Mesenchymal stem cell (in vitro differentiated cells and primary cell): ENCODE data around the gene POFUT2.

Source experiments
- DNase-seq: peaks from one replicate; pipeline ENCODE4 v3.0.0-alpha.2; 2013
- H2AFZ ChIP-seq: one replicate; pipeline ENCODE4 v1.6.1; 2013; ENCODE audit warnings: low read depth, mild to moderate bottlenecking, control low read depth, inconsistent platforms, low read length, moderate library complexity
- H2AK5ac ChIP-seq: 2 replicates; pipeline ENCODE4 v1.6.1; 2013; ENCODE audit warnings: low read length, moderate library complexity, mild to moderate bottlenecking, inconsistent platforms; ENCODE audit not compliant: severe bottlenecking
- H2BK120ac ChIP-seq: one replicate; pipeline ENCODE4 v1.6.1; 2013; ENCODE audit warnings: low read depth, mild to moderate bottlenecking, inconsistent platforms, low read length, moderate library complexity
- H2BK12ac ChIP-seq, 2 experiments: one replicate each; pipeline ENCODE4 v1.6.1; 2013; ENCODE audit warnings: inconsistent platforms in 2 of 2, low read length in 2 of 2, mild to moderate bottlenecking in 2 of 2, moderate library complexity in 2 of 2, control low read depth in 1 of 2
- H2BK15ac ChIP-seq: one replicate; pipeline ENCODE4 v1.6.1; 2013; ENCODE audit warnings: mild to moderate bottlenecking, low read depth, inconsistent platforms; ENCODE audit not compliant: poor library complexity, severe bottlenecking
- H2BK5ac ChIP-seq: 2 replicates; pipeline ENCODE4 v1.6.1; 2013; ENCODE audit warnings: low read depth, mild to moderate bottlenecking, low read length, control low read depth, inconsistent platforms; ENCODE audit not compliant: poor library complexity, severe bottlenecking
- H3K14ac ChIP-seq, 2 experiments: one replicate each; pipeline ENCODE4 v1.6.1; 2013; ENCODE audit warnings: inconsistent platforms in 2 of 2, low read length in 2 of 2, control low read depth in 1 of 2, mild to moderate bottlenecking in 1 of 2, moderate library complexity in 1 of 2
- H3K18ac ChIP-seq, 2 experiments: one replicate each; pipeline ENCODE4 v1.6.1; 2013; ENCODE audit warnings: inconsistent platforms in 2 of 2, low read length in 2 of 2, control low read depth in 1 of 2, low read depth in 1 of 2, mild to moderate bottlenecking in 1 of 2
- H3K23ac ChIP-seq, 2 experiments: one replicate each; pipeline ENCODE4 v1.6.1; 2013; ENCODE audit warnings: inconsistent platforms in 2 of 2, low read length in 2 of 2, mild to moderate bottlenecking in 2 of 2, moderate library complexity in 2 of 2, control low read depth in 1 of 2
- H3K27ac ChIP-seq: 2 replicates; pipeline ENCODE4 v1.5.1; 2013; ENCODE audit warnings: mild to moderate bottlenecking, moderate library complexity, low read length, control low read depth, inconsistent platforms; ENCODE audit not compliant: poor library complexity, severe bottlenecking
- H3K27me3 ChIP-seq, 2 experiments: 2 replicates each; pipeline versions ENCODE4 v1.6.1 to v1.7.0; 2013; ENCODE audit warnings: low read length in 2 of 2, mild to moderate bottlenecking in 2 of 2, moderate library complexity in 2 of 2, control low read depth in 1 of 2, inconsistent platforms in 1 of 2; ENCODE audit not compliant: control insufficient read depth in 1 of 2, insufficient read depth in 1 of 2
- H3K36me3 ChIP-seq, 2 experiments: 2 replicates each; pipeline versions ENCODE4 v1.6.1 to v1.7.0; 2013; ENCODE audit warnings: low read length in 2 of 2, control low read depth in 1 of 2, inconsistent platforms in 1 of 2, low read depth in 1 of 2, mild to moderate bottlenecking in 1 of 2; ENCODE audit not compliant: insufficient read depth in 2 of 2, control insufficient read depth in 1 of 2
- H3K4ac ChIP-seq, 2 experiments: one replicate each; pipeline ENCODE4 v1.6.1; 2013; ENCODE audit warnings: inconsistent platforms in 2 of 2, low read length in 2 of 2, mild to moderate bottlenecking in 2 of 2, moderate library complexity in 2 of 2, control low read depth in 1 of 2, low read depth in 1 of 2
- H3K4me1 ChIP-seq: 2 replicates; pipeline ENCODE4 v1.6.1; 2013; ENCODE audit warnings: low read depth, low read length, control low read depth; ENCODE audit not compliant: control insufficient read depth, insufficient read depth
- H3K4me2 ChIP-seq: 2 replicates; pipeline ENCODE4 v1.6.1; 2013; ENCODE audit warnings: low read length, mild to moderate bottlenecking, inconsistent platforms; ENCODE audit not compliant: poor library complexity, severe bottlenecking
- H3K4me3 ChIP-seq, 2 experiments: 2 replicates each; pipeline versions ENCODE4 v1.5.1 to v1.7.0; 2013; ENCODE audit warnings: low read length in 2 of 2, mild to moderate bottlenecking in 2 of 2, control low read depth in 1 of 2, low read depth in 1 of 2; ENCODE audit not compliant: insufficient read depth in 1 of 2
- H3K79me1 ChIP-seq: replicated peaks from 2 replicates; pipeline ENCODE4 v1.6.1; 2013; ENCODE audit warnings: mild to moderate bottlenecking, control low read depth, low read length, inconsistent platforms; ENCODE audit not compliant: poor library complexity, severe bottlenecking
- H3K9ac ChIP-seq: 2 replicates; pipeline ENCODE4 v1.7.0; 2013; ENCODE audit warnings: mild to moderate bottlenecking, low read length, moderate library complexity
- H3K9me3 ChIP-seq: 2 replicates; pipeline ENCODE4 v1.7.0; 2013; ENCODE audit warnings: mild to moderate bottlenecking, low read length; ENCODE audit not compliant: control insufficient read depth
- H4K8ac ChIP-seq: one replicate; pipeline ENCODE4 v1.6.1; 2013; ENCODE audit warnings: inconsistent platforms, mild to moderate bottlenecking, low read length, moderate library complexity
- H4K91ac ChIP-seq: one replicate; pipeline ENCODE4 v1.6.1; 2013; ENCODE audit warnings: mild to moderate bottlenecking, low read length, inconsistent platforms
- WGBS: methylation state at CpG from one replicate; pipeline ENCODE4 v1.1.7; 2013; ENCODE audit warnings: mixed read lengths; 5-methylcytosine and 5-hydroxymethylcytosine counted together

Gene POFUT2

GRCh38 chr21:45299864-45300785 lies 12.4 kb upstream of the POFUT2 start:
- Histone ChIP-seq H2AFZ (no peak overlapping the region), H3K23ac (peak overlapping the region in 1 of 2 experiments; percentile 46), H2BK12ac (peak overlapping the region; percentile 99 to 100), H3K9ac (no peak overlapping the region), H3K4me2 (no peak overlapping the region), H3K27me3 (no peaks in the 10 kb centered on the region), H2AK5ac (peak overlapping the region; percentile 54), H3K27ac (no peak overlapping the region), H3K4ac (peak overlapping the region; percentile 98 to 99), H2BK15ac (peak overlapping the region; percentile 78), H4K91ac (peak overlapping the region; percentile 100), H3K9me3 (peaks cover 6% of the 10 kb centered on the region), H2BK120ac (peak overlapping the region; percentile 98), H3K18ac (peak overlapping the region; percentile 97 to 98), H3K36me3 (peaks cover 0 to 6% of the 10 kb centered on the region in 2 experiments), H3K79me1 (peaks cover 15% of the 10 kb centered on the region), H3K4me1 (peaks cover 36% of the 10 kb centered on the region), H3K4me3 (no peak overlapping the region), H3K14ac (peak overlapping the region in 1 of 2 experiments; percentile 94), H2BK5ac (no peak overlapping the region), H4K8ac (peak overlapping the region; percentile 99)
- 56% methylated on average over 33 of the region's 34 CpGs for WGBS
- peak; percentile 98 for DNase-seq

- H3K9ac ChIP-seq = no peak overlapping the region
- peak overlapping the region; percentile 95 for H4K8ac ChIP-seq
- peaks cover 15% of the 10 kb centered on the region for H3K79me1 ChIP-seq
- H2BK15ac ChIP-seq = peak overlapping the region; percentile 96
- H3K14ac ChIP-seq = peak overlapping the region in 1 of 2 experiments; percentile 50
- H4K91ac ChIP-seq = peak overlapping the region; percentile 96
- WGBS = 50% methylated on average over 21 of the region's 22 CpGs
- H3K4me2 ChIP-seq = no peak overlapping the region
- H3K18ac ChIP-seq = peak overlapping the region; percentile 97 to 98
- no peak overlapping the region for H3K23ac ChIP-seq
- peak overlapping the region; percentile 96 to 100 for H2BK12ac ChIP-seq
- no peak overlapping the region for H3K27ac ChIP-seq
- peaks cover 0 to 6% of the 10 kb centered on the region in 2 experiments for H3K36me3 ChIP-seq
- H3K4me1 ChIP-seq = peaks cover 37% of the 10 kb centered on the region
- H3K4ac ChIP-seq = peak overlapping the region; percentile 98 to 99
- no peaks in the 10 kb centered on the region for H3K27me3 ChIP-seq
- H2AK5ac ChIP-seq = peak overlapping the region; percentile 54
- no peak overlapping the region for H2BK5ac ChIP-seq
- peaks cover 6% of the 10 kb centered on the region for H3K9me3 ChIP-seq
- DNase-seq = peak; percentile 94
- H3K4me3 ChIP-seq = no peak overlapping the region
- no peak overlapping the region for H2AFZ ChIP-seq
- peak overlapping the region; percentile 98 for H2BK120ac ChIP-seq
Observed at GRCh38 chr21:45299026-45299863, 11.6 kb upstream of the POFUT2 start.

GRCh38 chr21:45297869-45298268 lies 10.2 kb upstream of the POFUT2 start:
- Histone ChIP-seq H3K4me2 (no peak overlapping the region), H3K23ac (no peak overlapping the region), H3K79me1 (peaks cover 20% of the 10 kb centered on the region), H3K9ac (no peak overlapping the region), H2AFZ (no peak overlapping the region), H3K27ac (no peak overlapping the region), H3K9me3 (peaks cover 6% of the 10 kb centered on the region), H2AK5ac (no peak overlapping the region), H2BK120ac (peak overlapping the region; percentile 64), H3K4me1 (peaks cover 47% of the 10 kb centered on the region), H3K4ac (peak overlapping the region in 1 of 2 experiments; percentile 24), H3K27me3 (no peaks in the 10 kb centered on the region), H3K14ac (no peak overlapping the region), H2BK5ac (no peak overlapping the region), H3K36me3 (peaks cover 0 to 6% of the 10 kb centered on the region in 2 experiments), H2BK12ac (no peak overlapping the region), H4K8ac (no peak overlapping the region), H3K18ac (no peak overlapping the region), H4K91ac (no peak overlapping the region), H3K4me3 (no peak overlapping the region), H2BK15ac (no peak overlapping the region)
- no peak for DNase-seq
- WGBS = 97% methylated on average over 4 of the region's 4 CpGs
